ENCODE data around the gene UFD1.

Gene UFD1

DNA sequence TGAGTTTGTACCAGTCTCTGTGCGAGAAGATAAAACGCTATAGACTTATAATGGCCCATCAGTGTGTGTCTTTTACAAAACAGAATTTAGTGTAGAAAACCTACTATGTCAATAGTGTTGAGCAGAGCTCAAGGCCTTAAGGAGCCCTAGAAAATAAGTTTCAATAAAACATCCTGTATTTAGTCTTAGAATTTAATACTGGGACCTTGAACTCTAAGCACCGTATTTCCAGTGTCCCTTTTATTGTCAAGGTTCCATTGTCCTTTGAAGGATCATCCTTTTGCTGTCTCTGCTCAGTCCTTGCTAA is 17.3 kb upstream of the UFD1 start:
- DNase-seq (ENCODE audit: low read depth in 2 of 2): no peak

DNA sequence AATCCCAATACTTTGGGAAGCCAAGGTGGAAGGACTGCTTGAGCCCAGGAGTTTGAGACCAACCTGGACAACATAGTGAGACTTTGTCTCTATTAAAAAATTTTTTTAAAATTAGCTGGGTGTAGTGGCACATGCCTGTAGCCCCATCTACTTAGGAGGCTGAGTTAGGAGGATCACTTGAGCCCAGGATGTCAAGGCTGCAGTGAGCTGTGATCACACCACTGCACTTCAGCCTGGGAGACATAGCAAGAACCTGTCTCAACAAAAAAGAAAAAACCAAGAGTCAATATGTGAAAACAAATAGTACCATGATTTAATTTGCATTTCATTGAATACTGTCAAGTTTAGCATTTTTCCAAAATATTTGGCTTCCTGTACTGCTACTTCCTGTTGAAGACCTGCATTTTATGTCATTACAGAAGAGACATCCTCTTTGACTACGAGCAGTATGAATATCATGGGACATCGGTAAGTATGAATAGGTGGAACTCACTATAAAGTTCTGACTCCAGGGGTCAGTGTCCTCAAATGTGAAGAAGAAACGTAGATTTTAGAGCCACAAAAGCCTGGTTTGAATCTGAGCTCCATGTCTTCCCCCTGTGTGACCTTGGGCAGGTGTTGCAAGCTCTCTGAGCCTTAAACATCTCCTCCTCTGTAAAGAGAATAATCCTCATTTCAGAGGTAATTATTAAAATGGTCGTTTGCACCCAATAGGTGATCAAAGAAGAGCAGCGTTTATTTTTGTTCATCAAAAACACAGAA is 16.8 kb upstream of the UFD1 start:
- DNase-seq (ENCODE audit: low read depth in 2 of 2): no peak

DNA sequence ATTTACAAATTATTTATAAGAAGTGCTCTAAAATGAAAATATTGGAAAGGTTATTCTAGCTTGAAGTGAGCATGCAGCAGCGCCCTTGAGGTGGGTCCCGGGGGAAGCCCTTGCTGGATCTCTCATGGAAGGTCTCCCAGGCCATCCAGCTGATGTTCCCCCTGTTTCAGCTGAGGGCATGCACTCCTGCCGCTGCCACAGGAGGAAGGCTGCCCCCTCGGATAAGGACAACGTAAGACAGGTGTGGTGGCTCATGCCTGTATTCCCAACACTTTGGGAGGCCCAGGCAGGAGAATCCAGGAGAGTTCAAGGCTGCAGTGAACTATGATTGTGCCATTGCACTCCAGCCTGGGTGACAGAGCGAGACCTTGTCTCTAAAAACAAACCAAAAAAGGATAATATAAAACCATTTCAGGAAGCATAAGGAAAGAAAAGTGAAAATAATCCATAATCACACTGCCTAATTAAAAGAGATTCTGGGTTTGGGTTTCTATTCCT is 15.7 kb upstream of the UFD1 start:
- no peak for DNase-seq (ENCODE audit: low read depth in 2 of 2)

GRCh38 chr22:19494001-19494560 is 15.1 kb upstream of the UFD1 start:
- no peak for DNase-seq (ENCODE audit: low read depth in 2 of 2)

DNA sequence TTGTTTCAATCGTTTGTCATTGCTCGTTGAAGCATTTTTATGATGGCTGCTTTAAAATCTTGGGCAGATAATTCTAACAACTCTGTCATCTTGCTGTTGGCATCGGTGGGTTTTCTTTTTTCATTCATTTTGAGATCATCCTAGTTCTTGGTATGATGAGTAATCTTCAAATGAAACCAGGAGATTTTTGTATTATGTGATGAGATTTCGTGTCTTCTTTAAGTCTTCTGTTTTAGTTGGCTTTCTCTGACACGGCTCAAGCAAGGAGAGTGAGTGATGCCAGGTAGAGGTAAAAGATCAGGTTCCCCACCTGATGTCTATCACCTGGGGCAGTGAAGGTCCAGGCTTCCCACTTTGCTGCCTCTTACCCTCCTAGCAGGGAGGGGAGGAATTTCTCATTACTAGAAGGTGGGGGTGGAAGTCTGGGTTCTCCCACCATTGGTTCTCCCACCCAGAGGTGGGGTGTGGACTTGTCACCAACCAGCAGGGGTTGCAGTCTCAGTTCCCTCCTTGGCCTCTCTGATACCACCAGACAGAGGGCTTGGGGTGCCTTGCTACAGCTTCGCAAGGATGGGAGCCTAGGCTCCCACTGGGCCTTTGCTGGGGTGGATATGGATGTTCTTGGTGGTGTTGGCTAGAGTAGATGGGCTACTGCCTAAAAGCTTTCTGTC is 13.6 kb upstream of the UFD1 start:
- no peak for DNase-seq (ENCODE audit: low read depth in 2 of 2)

GRCh38 chr22:19490628-19491230 is 11.7 kb upstream of the UFD1 start:
- no peak for DNase-seq (ENCODE audit: low read depth in 2 of 2)

- DNase-seq (ENCODE audit: low read depth in 2 of 2): no peak
These were observed 10.2 kb upstream of the UFD1 start for GRCh38 chr22:19488884-19489843.

DNA sequence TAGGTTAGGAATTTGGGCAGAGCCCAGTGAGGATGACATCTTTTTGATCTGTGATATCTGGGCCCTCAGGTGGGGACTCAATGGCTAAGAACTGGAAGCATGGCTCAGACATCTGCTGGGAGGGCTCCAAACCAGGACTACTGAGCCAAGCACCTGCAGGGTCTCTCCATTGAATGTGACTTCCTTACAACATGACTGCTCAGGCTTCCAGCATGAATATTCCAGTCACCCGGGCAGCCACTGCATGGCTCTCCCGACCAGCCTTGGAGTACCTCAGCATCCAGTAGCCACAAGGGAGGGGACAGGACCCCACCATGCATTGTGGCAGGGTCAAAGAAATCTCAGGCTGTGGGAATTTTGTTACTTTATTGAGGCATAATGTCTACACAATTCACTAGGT is 9.3 kb upstream of the UFD1 start:
- no peak for DNase-seq (ENCODE audit: low read depth in 2 of 2)

GRCh38 chr22:19483481-19484244 is 4.7 kb upstream of the UFD1 start:
- no peak for DNase-seq (ENCODE audit: low read depth in 2 of 2)

DNA sequence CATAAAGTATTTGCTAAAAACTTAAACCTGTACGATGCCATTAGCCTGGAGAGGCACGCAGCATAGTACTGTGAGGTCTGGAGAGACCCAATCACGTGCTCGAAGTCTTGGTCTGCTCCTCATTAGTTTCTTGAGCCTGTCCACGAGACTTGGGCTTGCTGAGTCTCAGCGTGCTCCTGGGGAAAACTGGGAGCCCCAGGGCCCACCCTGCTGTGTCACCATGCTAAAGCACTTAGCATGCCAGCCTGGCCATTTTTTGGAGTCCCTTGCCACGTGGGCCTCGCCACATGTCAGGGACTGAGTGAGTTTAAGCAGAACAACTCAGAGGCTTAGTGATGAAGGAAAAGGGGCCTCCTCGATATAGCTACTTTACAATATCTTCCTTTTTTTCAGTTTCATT is 3.3 kb upstream of the UFD1 start:
- no peak for DNase-seq (ENCODE audit: low read depth in 2 of 2)

DNA sequence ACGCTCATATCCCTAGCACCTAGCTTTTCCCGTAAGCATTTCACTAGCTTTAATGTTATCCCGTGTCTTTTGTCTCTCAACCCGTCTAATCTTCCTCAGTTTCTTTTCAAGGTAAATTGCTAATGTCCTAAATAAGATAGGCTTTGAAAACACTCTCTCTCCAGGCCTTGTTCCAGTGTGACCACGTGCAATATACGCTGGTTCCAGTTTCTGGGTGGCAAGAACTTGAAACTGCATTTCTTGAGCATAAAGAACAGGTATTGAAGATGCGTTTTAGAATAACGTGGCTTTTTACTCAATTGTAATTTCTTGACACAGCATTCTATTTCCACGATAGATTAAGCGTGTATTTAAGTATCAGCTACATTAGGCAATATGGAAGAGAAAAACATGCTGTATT is 1.8 kb upstream of the UFD1 start:
- no peak for DNase-seq (ENCODE audit: low read depth in 2 of 2)

DNA sequence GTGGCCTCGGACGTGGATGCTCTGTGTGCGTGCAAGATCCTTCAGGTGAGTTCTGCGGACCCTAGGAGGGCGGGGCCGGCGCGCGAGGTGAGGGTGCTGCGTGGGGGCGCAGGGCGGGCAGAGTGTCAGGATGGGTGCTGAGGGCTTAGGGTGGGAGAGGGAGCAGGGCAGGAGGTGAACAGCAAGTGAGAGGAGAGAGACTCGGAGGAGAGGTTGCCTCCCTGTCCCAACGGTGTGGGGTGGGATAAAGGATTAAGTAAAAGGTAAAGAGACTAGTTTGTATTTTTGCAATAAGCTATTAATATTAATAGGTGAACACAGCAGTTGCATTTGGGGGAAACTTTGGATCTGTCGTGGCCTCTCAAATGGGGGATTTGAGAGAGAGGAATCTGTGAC is 1.2 kb upstream of the UFD1 start:
- no peak for DNase-seq (ENCODE audit: low read depth in 2 of 2)

DNA sequence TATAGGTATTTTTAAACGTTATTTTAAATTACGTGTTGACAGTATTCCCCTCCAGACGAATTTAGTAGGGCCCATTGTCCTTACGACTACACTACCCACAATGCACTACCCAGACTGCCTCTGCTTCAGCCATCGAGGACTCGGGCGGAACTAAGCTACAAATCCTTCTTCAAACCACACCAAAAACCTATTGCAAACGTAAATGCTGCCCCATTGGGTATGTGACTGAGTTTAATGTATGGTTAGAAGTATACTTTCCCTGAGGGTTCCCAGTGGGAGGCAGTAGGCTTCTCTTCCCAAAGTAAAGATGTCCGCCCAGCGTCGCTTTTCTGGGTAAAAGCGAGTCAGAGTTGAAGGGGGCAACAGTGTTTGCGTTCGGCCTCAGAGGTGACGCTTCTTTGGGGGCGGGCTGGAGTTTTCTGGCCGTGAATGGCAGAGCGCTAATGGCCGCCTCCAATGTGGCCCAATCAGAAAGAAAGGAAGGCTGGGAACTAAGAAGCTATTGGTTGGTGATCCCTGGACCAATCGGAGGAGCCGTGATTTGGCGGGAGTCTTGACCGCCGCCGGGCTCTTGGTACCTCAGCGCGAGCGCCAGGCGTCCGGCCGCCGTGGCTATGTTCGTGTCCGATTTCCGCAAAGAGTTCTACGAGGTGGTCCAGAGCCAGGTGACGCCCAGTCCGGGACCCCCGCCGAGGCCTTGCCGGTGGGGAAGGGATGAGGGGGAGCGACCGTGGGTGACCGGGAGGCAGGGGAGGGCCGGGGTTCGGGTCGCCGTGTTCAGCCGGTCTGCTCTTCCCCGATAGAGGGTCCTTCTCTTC is 571 bp upstream of the UFD1 start, which contains the start of gene CDC45:
TSS of gene CDC45 (plus strand) at position 566 of the 818 bp plus-strand sequence. CDS start at position 615, 49 bp downstream.
- peak; percentile 79 to 86 for DNase-seq (ENCODE audit: low read depth in 2 of 2)

GRCh38 chr22:19478045-19478900 is 720 bp downstream of the UFD1 start:
- no peak for DNase-seq (ENCODE audit: low read depth in 2 of 2)

GRCh38 chr22:19477321-19478044 is 1.5 kb downstream of the UFD1 start:
- DNase-seq (ENCODE audit: low read depth in 2 of 2): no peak

DNA sequence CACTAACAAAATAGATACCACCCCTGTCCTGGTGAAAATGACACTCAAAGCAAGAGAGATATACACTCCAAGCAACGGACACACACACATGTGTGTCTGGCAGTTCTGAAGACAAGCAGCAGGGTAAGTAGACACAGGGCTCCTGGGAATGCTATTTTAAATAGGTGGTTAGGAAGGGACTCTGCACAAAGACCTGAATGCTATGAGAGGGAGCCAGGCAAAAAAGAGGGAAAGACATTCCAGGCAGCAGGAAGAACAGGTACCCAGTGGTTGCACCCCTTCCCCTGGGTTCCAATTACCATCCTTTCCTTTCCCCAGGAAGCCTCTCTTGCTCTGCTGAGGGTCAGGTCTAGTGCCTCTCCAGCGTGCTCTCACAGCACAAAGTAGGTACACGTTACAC is 3.0 kb downstream of the UFD1 start:
- no peak for DNase-seq (ENCODE audit: low read depth in 2 of 2)

GRCh38 chr22:19473578-19473977 is 5.4 kb downstream of the UFD1 start:
- DNase-seq (ENCODE audit: low read depth in 2 of 2): no peak

- no peak for DNase-seq (ENCODE audit: low read depth in 2 of 2)
These were observed 6.8 kb downstream of the UFD1 start for GRCh38 chr22:19472233-19472632.

Data from stimulated activated CD4-positive, alpha-beta T cell treated with anti-CD3 and anti-CD28 coated beads, Interleukin-1b, Interleukin-23, amount 100 ng/mL, for 4 hours (primary cell).